Fibroblast of skin of right quadriceps (primary cell): Measurements from ENCODE around the gene TMEM213.

Experiments used
- DNase-seq: peaks from one replicate; pipeline ENCODE4 v3.0.0-alpha.2; 2013

The TMEM213 gene

GRCh38 chr7:138878856-138879255 is 81.1 kb downstream of the TMEM213 start:
- DNase-seq: no peak

DNA sequence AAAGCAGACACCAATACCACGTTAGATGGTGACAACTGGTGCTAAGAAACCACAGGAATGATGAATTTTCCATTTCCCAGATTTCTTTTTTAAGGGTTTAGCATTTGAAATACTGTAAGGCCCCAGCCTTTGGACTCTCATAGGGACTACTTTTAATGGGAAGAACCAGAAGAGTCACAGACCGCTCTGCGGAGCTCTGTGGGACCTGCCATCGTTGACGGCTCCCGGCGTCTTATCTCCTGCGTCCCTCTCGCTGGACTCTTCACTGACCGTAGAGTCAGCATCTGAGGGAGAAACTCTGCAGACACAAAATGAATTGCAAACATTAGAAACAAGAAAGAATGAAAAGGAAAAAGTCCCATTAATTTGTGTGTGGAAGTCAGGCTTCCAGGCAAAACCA is 81.6 kb downstream of the TMEM213 start:
- DNase-seq: no peak

DNA sequence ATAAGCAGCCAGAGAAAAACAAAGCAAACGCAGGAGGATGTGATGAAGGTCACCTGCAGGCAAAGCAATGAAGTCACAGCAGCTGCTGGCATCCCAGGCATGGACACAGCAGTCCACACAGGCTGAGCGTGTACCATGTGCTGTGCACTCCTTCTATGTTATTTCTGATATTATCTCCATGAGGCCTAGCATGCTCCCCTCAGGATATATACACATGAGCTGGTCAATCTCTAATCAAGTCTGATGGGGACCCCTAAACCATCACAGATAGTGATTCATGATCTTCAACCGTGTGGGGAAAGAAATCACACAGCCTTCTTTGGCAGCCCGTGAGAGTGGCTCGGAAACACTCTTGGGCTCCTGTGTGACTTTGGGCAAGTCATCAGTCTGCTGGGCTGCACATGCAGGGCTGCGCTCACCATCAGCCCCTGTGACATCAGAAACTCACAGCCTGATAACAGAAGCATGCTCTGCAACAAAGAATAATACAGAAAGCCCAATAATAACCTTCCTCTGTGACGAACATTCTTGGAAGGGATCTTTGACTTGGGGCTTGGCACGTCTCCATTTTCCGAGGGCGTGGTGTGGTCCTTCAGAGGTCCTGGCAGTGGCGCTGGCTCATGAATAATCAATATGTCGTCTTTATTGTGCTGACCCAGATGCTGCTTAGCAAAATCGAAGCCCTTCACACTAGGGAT is 83.2 kb downstream of the TMEM213 start:
- DNase-seq: no peak

GRCh38 chr7:138881579-138882188 is 83.9 kb downstream of the TMEM213 start:
- DNase-seq: no peak

- DNase-seq: no peak
These were observed 84.5 kb downstream of the TMEM213 start for GRCh38 chr7:138882249-138882648.

DNA sequence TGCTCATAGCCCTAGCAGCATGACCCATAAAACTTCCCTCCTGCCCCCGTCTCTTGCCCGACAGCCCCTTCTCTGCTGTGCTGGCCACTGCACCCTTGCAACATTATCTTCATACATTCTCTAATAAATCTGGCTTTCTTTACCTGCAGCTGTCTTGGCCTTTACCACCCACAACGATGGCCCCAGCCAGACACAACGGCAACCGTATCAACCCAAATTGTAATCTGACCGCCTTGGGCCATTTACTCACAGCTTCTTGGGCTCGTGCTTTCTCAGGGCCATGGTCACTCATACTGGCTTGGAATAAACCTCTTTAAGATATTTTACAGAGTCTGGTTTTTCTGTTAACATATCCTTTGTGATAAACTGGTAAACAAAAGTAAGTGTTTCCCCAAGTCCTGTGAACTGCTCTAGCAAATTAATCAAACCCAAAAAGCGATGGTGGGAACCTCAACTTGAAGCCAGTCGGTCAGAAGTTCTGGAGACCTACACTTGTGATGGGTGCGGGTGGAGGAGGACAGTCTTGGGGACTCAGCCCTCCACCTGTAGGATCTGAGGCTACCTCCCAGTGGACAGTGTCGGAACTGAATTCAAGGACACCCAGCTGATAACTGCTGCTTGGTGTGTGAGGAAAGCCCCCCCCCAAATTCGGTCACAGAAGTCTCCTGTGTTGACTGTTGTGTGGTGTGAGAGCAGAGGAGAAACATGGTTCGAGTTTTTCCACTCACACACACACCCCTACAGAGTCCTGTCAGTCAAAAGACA is 87.8 kb downstream of the TMEM213 start:
- no peak for DNase-seq

- peak; percentile 68 for DNase-seq
These were observed 88.7 kb downstream of the TMEM213 start for GRCh38 chr7:138886501-138886917.

DNA sequence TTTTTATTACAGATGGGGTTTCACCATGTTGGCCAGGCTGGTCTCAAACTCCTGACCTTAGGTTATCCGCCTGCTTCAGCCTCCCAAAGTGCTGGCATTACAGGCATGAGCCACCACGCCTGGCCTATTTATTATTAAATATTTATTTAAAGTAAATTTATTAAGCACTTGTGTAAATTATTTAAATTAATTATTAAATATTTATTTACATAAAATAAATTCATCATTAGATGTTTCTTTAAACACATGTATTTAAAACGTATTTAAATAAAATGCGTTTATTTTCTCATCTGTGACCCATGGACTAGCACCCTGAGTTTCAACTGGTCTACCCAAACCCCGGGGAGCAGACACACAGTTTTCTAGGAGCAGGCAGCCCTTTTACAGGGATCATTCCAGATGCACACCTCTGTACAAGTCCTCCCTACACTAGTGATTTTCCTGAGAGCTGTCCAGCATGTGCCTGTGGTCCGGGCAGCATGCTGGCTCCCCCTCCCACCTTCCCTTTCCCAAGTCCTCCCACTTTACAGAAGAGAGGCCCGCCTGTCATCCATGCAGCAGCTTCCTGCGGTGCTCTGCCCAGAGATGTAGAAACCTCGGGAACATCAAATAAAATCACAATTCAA is 89.4 kb downstream of the TMEM213 start:
- DNase-seq: no peak
